ENCODE results near the gene NR2E3.

DNA sequence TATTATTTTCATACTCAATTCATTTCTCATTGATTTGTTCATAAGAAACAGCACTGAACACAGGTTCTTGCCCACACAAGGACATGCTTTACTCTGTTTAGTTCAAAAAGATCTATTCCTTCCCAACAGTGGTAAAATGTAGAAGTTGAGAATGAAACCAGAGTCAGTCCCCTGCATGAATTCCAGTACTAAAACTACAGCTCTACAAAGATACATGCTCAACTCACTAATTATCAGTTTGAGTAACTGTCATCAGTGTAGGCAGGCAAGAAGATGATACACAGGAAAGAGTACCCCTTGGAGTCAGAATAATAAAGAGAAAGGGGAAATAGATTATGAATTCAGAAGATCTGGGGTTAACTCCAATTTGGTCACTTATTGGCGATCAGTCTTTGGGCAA is 43.2 kb downstream of the NR2E3 start:
- no peak for TF ChIP-seq CTCF (IDR thresholded peaks at IDR 0.05 in 4 of 5, conservative IDR thresholded peaks at IDR 0.05 in 1 of 5)
- TF ChIP-seq POLR2A (IDR thresholded peaks at IDR 0.05), result no peak

All from gastrocnemius medialis (tissue), 4 donors.